OCI-LY1 (cell line): ENCODE measurements around the gene P2RY10.

Experiments used
- H2AFZ ChIP-seq: fragments of 200-600 bp; sonication (generic), shearing (Covaris generic); 2 replicates; pipeline ENCODE4 v1.6.0; 2014; ENCODE audit warnings: antibody characterized with exemption, mild to moderate bottlenecking, low read length
- H3F3A ChIP-seq: fragments of 200-600 bp; sonication (generic), shearing (Covaris generic); 2 replicates; pipeline ENCODE4 v1.6.0; 2014; ENCODE audit warnings: mild to moderate bottlenecking, antibody characterized with exemption, low read length, moderate library complexity; ENCODE audit not compliant: insufficient read depth
- H3K27ac ChIP-seq: fragments of 200-600 bp; sonication (generic); 2 replicates; pipeline ENCODE4 v1.5.1; 2014; ENCODE audit warnings: low read length, mixed run types, mild to moderate bottlenecking, low read depth; ENCODE audit not compliant: poor library complexity, severe bottlenecking
- H3K27me3 ChIP-seq: fragments of 200-600 bp; sonication (generic); 2 replicates; pipeline ENCODE4 v1.6.0; 2014; ENCODE audit warnings: antibody characterized with exemption, mild to moderate bottlenecking, low read length, moderate library complexity; ENCODE audit not compliant: insufficient read depth
- H3K36me3 ChIP-seq: fragments of 200-600 bp; sonication (generic); 2 replicates; pipeline ENCODE4 v1.6.1; 2014; ENCODE audit warnings: mild to moderate bottlenecking, antibody characterized with exemption, low read length, moderate library complexity, mixed read lengths; ENCODE audit not compliant: insufficient read depth
- H3K4me1 ChIP-seq: fragments of 200-600 bp; sonication (generic); 2 replicates; pipeline ENCODE4 v1.5.1; 2014; ENCODE audit warnings: mild to moderate bottlenecking, low read length, moderate library complexity; ENCODE audit not compliant: insufficient read depth, severe bottlenecking
- H3K4me2 ChIP-seq: fragments of 200-600 bp; sonication (generic), shearing (Covaris generic); 2 replicates; pipeline ENCODE4 v1.6.1; 2014; ENCODE audit warnings: low read length
- H3K4me3 ChIP-seq: fragments of 200-600 bp; sonication (generic); 2 replicates; pipeline ENCODE4 v1.5.1; 2014; ENCODE audit warnings: low read length, low read depth, mild to moderate bottlenecking, mixed read lengths; ENCODE audit not compliant: poor library complexity, severe bottlenecking
- H3K79me2 ChIP-seq: fragments of 200-600 bp; shearing (Covaris generic); 2 replicates; pipeline ENCODE4 v1.6.1; 2016; ENCODE audit warnings: mixed run types, low read length, mixed read lengths; ENCODE audit not compliant: insufficient read depth
- H3K9ac ChIP-seq: fragments of 200-600 bp; sonication (generic), shearing (Covaris generic); 2 replicates; pipeline ENCODE4 v1.6.1; 2014; ENCODE audit warnings: mild to moderate bottlenecking, low read length, mixed read lengths
- H3K9me2 ChIP-seq: fragments of 200-600 bp; sonication (generic), shearing (Covaris generic); 2 replicates; pipeline ENCODE4 v1.6.1; 2014; ENCODE audit warnings: low read depth, mild to moderate bottlenecking, low read length, mixed read lengths
- H3K9me3 ChIP-seq: fragments of 200-600 bp; shearing (Covaris generic); 2 replicates; pipeline ENCODE4 v1.6.1; 2014; ENCODE audit warnings: low read length, mixed read lengths
- H4K20me1 ChIP-seq: fragments of 200-600 bp; sonication (generic), shearing (Covaris generic); 2 replicates; pipeline ENCODE4 v1.6.0; 2016; ENCODE audit warnings: mild to moderate bottlenecking, low read length; ENCODE audit not compliant: insufficient read depth
- CTCF ChIP-seq: fragments of 200-600 bp; sonication (generic), shearing (Covaris generic); IDR thresholded peaks from 2 replicates; pipeline ENCODE4 v1.5.1; 2017; ENCODE audit warnings: mild to moderate bottlenecking, antibody characterized with exemption, low read length, moderate library complexity, mixed read lengths
- EZH2 ChIP-seq: fragments of 200-600 bp; sonication (generic), shearing (Covaris generic); IDR thresholded peaks from 2 replicates; pipeline ENCODE4 v1.8.0; 2017; ENCODE audit warnings: borderline replicate concordance, mixed run types, mild to moderate bottlenecking, antibody characterized with exemption, low read length, moderate library complexity, mixed read lengths

Gene P2RY10

DNA sequence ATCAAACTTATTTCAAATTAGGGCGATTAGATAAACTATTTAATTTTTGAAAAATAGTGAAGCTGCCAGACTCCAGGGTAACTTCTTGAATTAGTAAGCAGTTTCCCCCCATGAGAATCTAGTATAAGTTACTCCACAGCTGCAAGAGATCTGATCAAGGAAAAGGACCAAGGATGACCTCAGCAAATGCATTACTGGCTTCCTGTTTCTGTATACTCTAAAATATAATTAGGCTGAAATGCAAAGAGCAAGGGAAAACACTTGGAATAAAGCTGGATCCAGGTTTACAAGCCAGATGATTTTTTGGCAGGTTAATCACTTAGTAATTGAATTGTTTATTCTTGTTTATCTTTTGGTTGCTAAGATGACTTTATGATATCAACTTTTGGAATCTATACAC lies 13.4 kb upstream of the P2RY10 start:
- Histone ChIP-seq H3K27me3 (no peaks in the 10 kb centered on the region), H3K4me3 (no peak overlapping the region), H3K79me2 (no peaks in the 10 kb centered on the region), H3K36me3 (no peaks in the 10 kb centered on the region), H4K20me1 (no peaks in the 10 kb centered on the region), H3K4me1 (no peaks in the 10 kb centered on the region), H3K4me2 (no peak overlapping the region), H2AFZ (no peak overlapping the region), H3K9ac (no peak overlapping the region), H3K27ac (no peak overlapping the region), H3K9me2 (no peaks in the 10 kb centered on the region), H3F3A (no peaks in the 10 kb centered on the region), H3K9me3 (no peaks in the 10 kb centered on the region)
- no peak for TF ChIP-seq CTCF
- TF ChIP-seq EZH2, result no peak

DNA sequence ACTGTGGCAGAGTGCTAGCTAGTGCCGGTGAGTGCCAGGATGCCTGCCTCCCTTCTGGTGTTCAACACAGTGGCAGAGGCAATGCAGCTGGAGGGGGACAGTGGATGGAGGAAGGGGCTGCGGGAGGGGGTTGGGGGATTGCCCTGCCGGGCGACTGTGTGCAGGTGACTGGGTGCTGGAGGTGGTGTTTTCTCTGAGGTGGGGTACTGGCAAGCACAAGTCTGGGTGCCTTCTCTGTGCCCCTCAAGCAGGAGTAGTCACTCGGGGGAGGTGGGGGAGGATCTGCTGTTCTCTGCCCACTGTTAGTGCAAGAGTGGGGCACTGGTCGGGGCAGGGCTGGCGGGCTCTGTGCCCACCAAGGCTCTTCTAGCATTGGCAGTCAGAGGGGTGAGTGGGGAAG lies 10.3 kb upstream of the P2RY10 start:
- Histone ChIP-seq H3K4me3 (no peak overlapping the region), H3K36me3 (no peaks in the 10 kb centered on the region), H3F3A (no peaks in the 10 kb centered on the region), H3K9me3 (no peaks in the 10 kb centered on the region), H3K27me3 (no peaks in the 10 kb centered on the region), H4K20me1 (no peaks in the 10 kb centered on the region), H3K79me2 (no peaks in the 10 kb centered on the region), H3K9ac (no peak overlapping the region), H2AFZ (no peak overlapping the region), H3K27ac (no peak overlapping the region), H3K4me1 (no peaks in the 10 kb centered on the region), H3K9me2 (no peaks in the 10 kb centered on the region), H3K4me2 (no peak overlapping the region)
- TF ChIP-seq CTCF, result no peak
- no peak for TF ChIP-seq EZH2

DNA sequence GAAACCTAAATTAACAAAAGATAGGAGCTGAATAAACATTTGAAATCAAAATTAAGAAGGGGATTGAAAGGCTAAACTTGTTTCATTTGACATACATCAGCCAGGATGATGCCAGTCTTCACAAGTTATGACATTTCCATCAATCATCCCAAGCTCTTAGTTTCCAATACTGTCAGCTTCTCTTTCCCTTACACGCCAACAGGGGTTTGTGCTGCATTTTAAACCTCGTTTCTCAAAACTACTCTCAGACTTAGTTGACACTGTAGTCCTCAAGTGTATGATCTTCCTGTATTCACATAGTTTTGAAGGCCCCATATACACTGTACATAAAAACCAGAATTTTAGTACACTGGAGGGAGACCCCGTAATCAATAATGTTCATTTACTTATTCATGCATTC lies 840 bp upstream of the P2RY10 start:
- Histone ChIP-seq H3K36me3 (no peaks in the 10 kb centered on the region), H3K9me2 (no peaks in the 10 kb centered on the region), H3K9me3 (no peaks in the 10 kb centered on the region), H3K4me2 (no peak overlapping the region), H2AFZ (no peak overlapping the region), H3K9ac (no peak overlapping the region), H3K4me1 (peaks cover 51% of the 10 kb centered on the region), H4K20me1 (no peaks in the 10 kb centered on the region), H3F3A (no peaks in the 10 kb centered on the region), H3K79me2 (peaks cover 30% of the 10 kb centered on the region; the same call in 1 of the 2 replicates), H3K27me3 (no peaks in the 10 kb centered on the region), H3K27ac (peak overlapping the region; percentile 85), H3K4me3 (no peak overlapping the region)
- no peak for TF ChIP-seq EZH2
- TF ChIP-seq CTCF, result no peak
